A549 (cell line): ENCODE data around the gene WNT11. TPM values are rescaled to one million over a fixed set of nuclear protein-coding genes. Genes with fewer than 3 reads are reported as not detected.

Experiments used
- ATAC-seq, 2 experiments: fragments of 200-7000 bp in 1 of 2; fragments of >200 bp in 1 of 2; cut with Nextera tagmentation in 1 of 2; cut with Tn5 transposase in 1 of 2; 3 replicates each; pipeline versions ENCODE4 v1.8.0 to v1.9.1; 2018 to 2020; ENCODE audit warnings: mild to moderate bottlenecking in 1 of 2, moderate library complexity in 1 of 2
- CTCF ChIA-PET: fragments of 300-600 bp; sonication (Branson Sonifier 250); formaldehyde crosslinking; extraction: SDS; loops from one replicate; lab custom pipeline; 2021; ENCODE audit warnings: antibody characterized with exemption, inconsistent platforms; lab: Yijun Ruan, JAX
- POLR2A ChIA-PET: fragments of 350-600 bp; formaldehyde crosslinking; extraction: SDS; loops from one replicate; lab custom pipeline; 2021; ENCODE audit warnings: antibody characterized with exemption, inconsistent platforms; lab: Yijun Ruan, JAX
- DNase-seq, 2 experiments: peaks; one replicate each; pipeline versions ENCODE4 v3.0.0 to v3.0.0-alpha.2; 2011 to 2016; ENCODE audit warnings: low read depth in 1 of 2, low spot score in 1 of 2
- FAIRE-seq: peaks from 2 replicates; lab custom pipeline; 2011; peaks lifted over from hg19 to GRCh38; lab: Jason Lieb, UNC
- H3K27ac ChIP-seq, 2 experiments: fragments of >200 bp; sonication (Bioruptor Twin); formaldehyde crosslinking; 3 replicates each; pipeline ENCODE4 v1.5.1; 2016 to 2017
- H3K4me1 ChIP-seq: fragments of >200 bp; sonication (Bioruptor Twin); formaldehyde crosslinking; 3 replicates; pipeline ENCODE4 v1.6.1; 2016
- H3K4me2 ChIP-seq: fragments of >200 bp; sonication (Bioruptor Twin); formaldehyde crosslinking; 3 replicates; pipeline ENCODE4 v1.6.1; 2016
- H3K4me3 ChIP-seq: fragments of >200 bp; sonication (Bioruptor Twin); formaldehyde crosslinking; 3 replicates; pipeline ENCODE4 v1.5.1; 2016
- H3K9me3 ChIP-seq: fragments of >200 bp; sonication (Bioruptor Twin); formaldehyde crosslinking; 3 replicates; pipeline ENCODE4 v1.6.1; 2016
- ATOH8 ChIP-seq: fragments of 250-450 bp; sonication (Bioruptor Pico); IDR thresholded peaks from 2 replicates; pipeline ENCODE4 v1.5.0; 2020; ENCODE audit warnings: low read depth, mild to moderate bottlenecking, moderate library complexity
- CBX2 ChIP-seq: fragments of 200-600 bp; sonication (generic); IDR thresholded peaks from 2 replicates; pipeline ENCODE4 v1.6.1; 2016; ENCODE audit warnings: low read depth, mild to moderate bottlenecking, borderline replicate concordance
- CHD2 ChIP-seq: fragments of 150-350 bp; IDR thresholded peaks from 2 replicates; pipeline ENCODE4 v1.6.1; 2014; ENCODE audit warnings: low read length; ENCODE audit not compliant: partially characterized antibody
- EHF ChIP-seq: fragments of 250-450 bp; sonication (Bioruptor Pico); IDR thresholded peaks from 2 replicates; pipeline ENCODE4 v1.5.0; 2020; ENCODE audit warnings: mild to moderate bottlenecking
- EHMT2 ChIP-seq: fragments of 200-600 bp; sonication (generic); IDR thresholded peaks from 2 replicates; pipeline ENCODE4 v1.6.1; 2016; ENCODE audit warnings: antibody characterized with exemption, low read depth, mild to moderate bottlenecking, moderate library complexity
- EP300 ChIP-seq, 2 experiments: fragments of >200 bp; sonication (Bioruptor Twin); formaldehyde crosslinking; IDR thresholded peaks; 2 replicates in 1 of 2; 3 replicates in 1 of 2; pipeline ENCODE4 v1.6.1; 2016 to 2017
- ESRRA ChIP-seq: fragments of 150-350 bp; IDR thresholded peaks from 2 replicates; pipeline ENCODE4 v1.6.1; 2014; ENCODE audit warnings: mild to moderate bottlenecking, low read length, borderline replicate concordance
- FOSB ChIP-seq: fragments of 250-450 bp; sonication (Bioruptor Pico); IDR thresholded peaks from 2 replicates; pipeline ENCODE4 v1.5.0; 2020; ENCODE audit warnings: mild to moderate bottlenecking, moderate library complexity
- FOSL2 ChIP-seq, 2 experiments: fragments of 450-650 bp in 1 of 2; fragments of >200 bp in 1 of 2; sonication (Bioruptor Twin) in 1 of 2; formaldehyde crosslinking; IDR thresholded peaks; 2 replicates each; pipeline versions ENCODE4 v1.5.0 to v1.6.1; 2016 to 2020; ENCODE audit warnings: mild to moderate bottlenecking in 1 of 2, moderate library complexity in 1 of 2
- HDAC2 ChIP-seq: fragments of 200-600 bp; sonication (generic); IDR thresholded peaks from 2 replicates; pipeline ENCODE4 v1.6.1; 2016
- HOXA7 ChIP-seq: fragments of 250-450 bp; sonication (Bioruptor Pico); IDR thresholded peaks from 2 replicates; pipeline ENCODE4 v1.5.0; 2020; ENCODE audit warnings: mild to moderate bottlenecking, moderate library complexity
- KDM5A ChIP-seq: fragments of 200-600 bp; sonication (generic); IDR thresholded peaks from 2 replicates; pipeline ENCODE4 v1.6.1; 2016; ENCODE audit warnings: antibody characterized with exemption, mild to moderate bottlenecking
- MAFK ChIP-seq: fragments of 450-650 bp; IDR thresholded peaks from 2 replicates; pipeline ENCODE4 v1.6.1; 2014; ENCODE audit not compliant: partially characterized antibody
- MAX ChIP-seq: IDR thresholded peaks from 2 replicates; pipeline ENCODE4 v1.6.1; 2012
- NPAS2 ChIP-seq: fragments of 250-450 bp; sonication (Bioruptor Pico); IDR thresholded peaks from 2 replicates; pipeline ENCODE4 v1.8.0; 2022; ENCODE audit warnings: mild to moderate bottlenecking, moderate library complexity, borderline replicate concordance
- PBX3 ChIP-seq: IDR thresholded peaks from 2 replicates; pipeline ENCODE4 v1.6.1; 2012
- PHF8 ChIP-seq: fragments of 200-600 bp; sonication (generic); IDR thresholded peaks from 2 replicates; pipeline ENCODE4 v1.6.1; 2016; ENCODE audit warnings: low read depth, mild to moderate bottlenecking, antibody characterized with exemption, moderate library complexity, borderline replicate concordance
- POLR2A ChIP-seq: IDR thresholded peaks from 2 replicates; pipeline ENCODE4 v1.6.1; 2012; ENCODE audit warnings: mild to moderate bottlenecking, low read length
- SMC3 ChIP-seq: fragments of >200 bp; sonication (Bioruptor Twin); formaldehyde crosslinking; IDR thresholded peaks from 3 replicates; pipeline ENCODE4 v1.6.1; 2018; ENCODE audit warnings: inconsistent platforms
- SREBF2 ChIP-seq: fragments of 450-650 bp; IDR thresholded peaks from 2 replicates; pipeline ENCODE4 v1.6.1; 2014; ENCODE audit warnings: mild to moderate bottlenecking, moderate library complexity
- TP53 ChIP-seq: fragments of 250-450 bp; sonication (Bioruptor Pico); IDR thresholded peaks from 2 replicates; pipeline ENCODE4 v1.5.0; 2021; ENCODE audit warnings: mild to moderate bottlenecking, moderate library complexity
- ZNF302 ChIP-seq: fragments of 250-450 bp; sonication (Bioruptor Pico); IDR thresholded peaks from 2 replicates; pipeline ENCODE4 v1.9.0; 2021; ENCODE audit warnings: inconsistent platforms, mild to moderate bottlenecking, moderate library complexity
- WGBS: methylation state at CpG from one replicate; pipeline ENCODE4 v1.1.6; 2017; ENCODE audit errors: missing lambda C conversion rate; 5-methylcytosine and 5-hydroxymethylcytosine counted together
- polyA plus RNA-seq, 4 experiments: library from polyadenylated mRNA; depleted of rRNA in 3 of 4; stranded (reverse); fragments of >200 nt; fragmentation: RNase III in 1 of 4; extraction: RNeasy Plus Mini Kit Qiagen cat#74134 plus additional on column Dnase treatment in 1 of 4; gene quantifications; 2 replicates in 3 of 4; 3 replicates in 1 of 4; pipeline ENCODE4 v1.2.3, GENCODE V29; 2011 to 2017
- TF ChIP-seq, protein P1 (sequence below): IDR thresholded peaks from 2 replicates; pipeline ENCODE4 v1.6.1; 2012; ENCODE audit warnings: low read depth, borderline replicate concordance

Gene WNT11
- polyA plus RNA-seq, 2 of the 4 experiments (the other 2 are of a cell fraction) = 0.36 to 0.57 TPM

GRCh38 chr11:76247091-76247490 is 40.8 kb upstream of the WNT11 start:
- ATAC-seq (no peak), DNase-seq (no peak), FAIRE-seq (no peak)
- ChIA-PET POLR2A (no interaction called here), CTCF (interaction anchor here (0.5 to 3.0 kb wide), 7 partner anchors 9 to 72 kb away, joined by 3 to 17 read pairs (median 5); partner anchors contain the start of gene WNT11)
- WGBS = 72% methylated on average over 4 of the region's 6 CpGs
- Histone ChIP-seq H3K27ac (no peak overlapping the region), H3K9me3 (no peaks in the 10 kb centered on the region), H3K4me3 (no peak overlapping the region), H3K4me1 (no peaks in the 10 kb centered on the region), H3K4me2 (no peak overlapping the region)
- no peak for TF ChIP-seq SMC3
- TF ChIP-seq TP53 (CRISPR knock-in tag) = no peak
- no peak for TF ChIP-seq ATOH8 (CRISPR knock-in tag)
- TF ChIP-seq FOSL2 (IDR thresholded peaks at IDR 0.05) = no peak
- no peak for TF ChIP-seq FOSL2 (CRISPR knock-in tag; IDR thresholded peaks at IDR 0.05)

GRCh38 chr11:76246271-76246933 is 40.1 kb upstream of the WNT11 start:
- Histone ChIP-seq H3K9me3 (no peaks in the 10 kb centered on the region), H3K27ac (no peak overlapping the region), H3K4me2 (no peak overlapping the region), H3K4me1 (no peaks in the 10 kb centered on the region), H3K4me3 (no peak overlapping the region)
- CTCF ChIA-PET = interaction anchor here (0.5 to 2.0 kb wide), 9 partner anchors 9 to 252 kb away, joined by 3 to 7 read pairs (median 4); no protein-coding TSS in a partner anchor
- DNase-seq = no peak
- POLR2A ChIA-PET = no interaction called here
- TF ChIP-seq EP300 (IDR thresholded peaks at IDR 0.05) (no peak), POLR2A (no peak), CHD2 (no peak), ESRRA (no peak), SMC3 (no peak), SREBF2 (no peak), TP53 (CRISPR knock-in tag) (no peak), EHF (CRISPR knock-in tag) (no peak), PBX3 (no peak), EHMT2 (no peak), HOXA7 (CRISPR knock-in tag) (no peak), MAFK (no peak), HDAC2 (no peak), FOSB (CRISPR knock-in tag) (no peak), NPAS2 (CRISPR knock-in tag) (no peak), ZNF302 (CRISPR knock-in tag) (no peak), PHF8 (no peak)
- no peak for FAIRE-seq
- ATAC-seq = no peak
- WGBS = 87% methylated on average over 9 of the region's 11 CpGs

DNA sequence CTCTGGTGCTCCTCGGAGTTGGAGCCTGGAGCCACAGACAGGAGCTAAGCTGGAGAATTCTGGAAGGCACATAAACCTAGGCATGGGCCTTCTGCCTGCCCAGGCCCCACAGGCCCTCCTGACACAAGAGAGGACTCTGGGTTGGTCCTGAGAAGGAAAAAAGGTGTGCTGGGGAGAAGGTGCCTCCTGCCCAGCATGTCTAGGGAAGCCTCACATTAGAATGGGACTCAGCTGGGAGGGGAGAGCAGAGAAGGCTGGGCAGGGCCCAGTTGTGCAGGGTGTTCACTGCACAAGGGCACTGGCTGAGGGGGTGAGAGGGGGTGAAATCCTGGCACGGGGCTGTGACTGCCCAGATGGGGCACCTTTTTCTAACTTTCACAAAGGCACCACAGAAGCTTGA is 39.4 kb upstream of the WNT11 start:
- ChIA-PET CTCF (interaction anchor here (0.6 to 1.9 kb wide), 6 partner anchors 12 to 476 kb away, joined by 3 to 6 read pairs (median 3); no protein-coding TSS in a partner anchor), POLR2A (no interaction called here)
- FAIRE-seq = no peak
- Histone ChIP-seq H3K9me3 (no peaks in the 10 kb centered on the region), H3K4me2 (no peak overlapping the region), H3K27ac (no peak overlapping the region), H3K4me3 (no peak overlapping the region), H3K4me1 (no peaks in the 10 kb centered on the region)
- TF ChIP-seq KDM5A (no peak), CBX2 (no peak), EHF (CRISPR knock-in tag) (no peak), FOSB (CRISPR knock-in tag) (no peak), MAX (no peak)
- TF ChIP-seq, protein P1, sequence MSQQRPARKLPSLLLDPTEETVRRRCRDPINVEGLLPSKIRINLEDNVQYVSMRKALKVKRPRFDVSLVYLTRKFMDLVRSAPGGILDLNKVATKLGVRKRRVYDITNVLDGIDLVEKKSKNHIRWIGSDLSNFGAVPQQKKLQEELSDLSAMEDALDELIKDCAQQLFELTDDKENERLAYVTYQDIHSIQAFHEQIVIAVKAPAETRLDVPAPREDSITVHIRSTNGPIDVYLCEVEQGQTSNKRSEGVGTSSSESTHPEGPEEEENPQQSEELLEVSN = no peak
- ATAC-seq = no peak
- WGBS = 58% methylated on average over 2 of the region's 2 CpGs
- DNase-seq = no peak
